ENCODE measurements around the gene RNPEPL1.

- TF ChIP-seq CTCF (IDR thresholded peaks at IDR 0.05; ENCODE audit: poor library complexity) (no peak), EZH2 (IDR thresholded peaks at IDR 0.05; ENCODE audit: borderline replicate concordance) (no peak), EZH2phosphoT487 (IDR thresholded peaks at IDR 0.05; ENCODE audit: low read depth, severe bottlenecking, unreplicated experiment) (no peak)
Observed at GRCh38 chr2:240586198-240586918, 18.1 kb downstream of the RNPEPL1 start, which contains the start of gene CAPN10.

All from hepatocyte (in vitro differentiated cells).